Stomach (tissue), 4 donors: ENCODE results near the gene ANKRD13C.

ENCODE experiments used
- CTCF ChIP-seq, 7 experiments: fragments of 450-650 bp in 4 of 7; fragments of 200-600 bp in 3 of 7; sonication (generic) in 3 of 7; IDR thresholded peaks; one replicate each; pipeline ENCODE4 v1.5.1; 2016 to 2019; ENCODE audit warnings: antibody characterized with exemption in 7 of 7, control low read depth in 2 of 7, mild to moderate bottlenecking in 1 of 7
- POLR2A ChIP-seq, 4 donors: fragments of 450-650 bp; IDR thresholded peaks; one replicate each; pipeline ENCODE4 v1.6.1; 2016; ENCODE audit warnings: antibody characterized with exemption in 4 of 4, control low read depth in 2 of 4, mild to moderate bottlenecking in 1 of 4, moderate library complexity in 1 of 4

- TF ChIP-seq CTCF (IDR thresholded peaks at IDR 0.05) (no peak), POLR2A (IDR thresholded peaks at IDR 0.05) (no peak)
Measured at GRCh38 chr1:70348399-70349165, 5.9 kb downstream of the ANKRD13C start.
